H54 (cell line): Measurements from ENCODE around the gene WFDC10A.
"Not testable (repeated sequence)": the region's sequence is repeated elsewhere in the genome, so short reads cannot be mapped to it uniquely, and the experiment has no call there.

ENCODE experiments used
- DNase-seq: peaks from one replicate; pipeline ENCODE4 v3.0.0; 2011; ENCODE audit warnings: low spot score, mixed read lengths; ENCODE audit not compliant: insufficient read length
- FAIRE-seq: peaks from 3 replicates; lab custom pipeline; 2011; peaks lifted over from hg19 to GRCh38; lab: Jason Lieb, UNC
- POLR2A ChIP-seq: IDR thresholded peaks from 2 replicates; pipeline ENCODE4 v1.6.1; 2011; ENCODE audit warnings: low read depth, mild to moderate bottlenecking, low read length

WFDC10A gene

GRCh38 chr20:45626540-45626939 is 3.0 kb upstream of the WFDC10A start:
- no peak for DNase-seq
- no peak for TF ChIP-seq POLR2A
- no peak for FAIRE-seq

GRCh38 chr20:45630371-45630770 is 832 bp downstream of the WFDC10A start:
- FAIRE-seq = no peak
- DNase-seq = no peak
- no peak for TF ChIP-seq POLR2A

GRCh38 chr20:45631184-45631583 is 1.6 kb downstream of the WFDC10A start, which contains the start of gene WFDC9:
Gene WFDC9 (minus strand): TSS chr20:45631284. CDS start chr20:45610181, 21,103 bp downstream.
- TF ChIP-seq POLR2A = no peak
- DNase-seq (no peak), FAIRE-seq (no peak)

- no peak for FAIRE-seq
- TF ChIP-seq POLR2A = no peak
- no peak for DNase-seq
Measured at GRCh38 chr20:45636513-45636912, 7.0 kb downstream of the WFDC10A start.

GRCh38 chr20:45639687-45640086 is 10.1 kb downstream of the WFDC10A start:
- no peak for DNase-seq
- TF ChIP-seq POLR2A = no peak
- no peak for FAIRE-seq

GRCh38 chr20:45641076-45641475 is 11.5 kb downstream of the WFDC10A start:
- DNase-seq, FAIRE-seq: not testable (repeated sequence)

- FAIRE-seq, DNase-seq: not testable (repeated sequence)
Measured at GRCh38 chr20:45645869-45646268, 16.3 kb downstream of the WFDC10A start.

GRCh38 chr20:45646875-45647274 is 17.3 kb downstream of the WFDC10A start:
- FAIRE-seq = no peak
- DNase-seq = no peak
- no peak for TF ChIP-seq POLR2A

GRCh38 chr20:45647441-45648050 is 18.0 kb downstream of the WFDC10A start:
- no peak for TF ChIP-seq POLR2A
- DNase-seq (no peak), FAIRE-seq (no peak)

- no peak for DNase-seq
- no peak for FAIRE-seq
- TF ChIP-seq POLR2A = no peak
Measured at GRCh38 chr20:45649312-45649863, 19.8 kb downstream of the WFDC10A start.

- not testable (repeated sequence) for FAIRE-seq
Measured at GRCh38 chr20:45651726-45652125, 22.2 kb downstream of the WFDC10A start.

GRCh38 chr20:45657038-45657437 is 27.5 kb downstream of the WFDC10A start:
- not testable (repeated sequence) for FAIRE-seq, DNase-seq

More at GRCh38 chr20:45651726-45652125, 22.2 kb downstream of the WFDC10A start:
- not testable (repeated sequence) for DNase-seq

GRCh38 chr20:45670139-45670538 is 40.6 kb downstream of the WFDC10A start, which contains the start of gene WFDC11:
Gene WFDC11 (minus strand): TSS chr20:45670239. CDS start chr20:45650600, 19,639 bp downstream.
- no peak for FAIRE-seq

GRCh38 chr20:45672765-45673164 is 43.2 kb downstream of the WFDC10A start:
- DNase-seq = no peak
- TF ChIP-seq POLR2A = no peak
- no peak for FAIRE-seq

More at GRCh38 chr20:45670139-45670538, 40.6 kb downstream of the WFDC10A start, which contains the start of gene WFDC11:
- no peak for DNase-seq
- TF ChIP-seq POLR2A = no peak

GRCh38 chr20:45679650-45680049 is 50.1 kb downstream of the WFDC10A start:
- FAIRE-seq = no peak
- no peak for TF ChIP-seq POLR2A
- DNase-seq = no peak
